Thymus (tissue), 14 donors: ENCODE results near the gene AP2A1. TPM values are rescaled to one million over a fixed set of nuclear protein-coding genes. Genes with fewer than 3 reads are reported as not detected.
"Not testable (repeated sequence)": the region's sequence is repeated elsewhere in the genome, so short reads cannot be mapped to it uniquely, and the experiment has no call there.

Experiments used
- DNase-seq, 9 donors: peaks; one replicate each; pipeline ENCODE4 v3.0.0-alpha.2; 2013; ENCODE audit warnings: low spot score in 9 of 9, low read depth in 6 of 9, missing footprints in 1 of 9
- H3K27ac ChIP-seq, 2 donors: one replicate each; pipeline ENCODE4 v1.5.1; 2013; ENCODE audit warnings: control low read depth in 1 of 2, low read depth in 1 of 2, low read length in 1 of 2, mild to moderate bottlenecking in 1 of 2, moderate library complexity in 1 of 2
- H3K27me3 ChIP-seq, 2 donors: one replicate each; pipeline ENCODE4 v1.5.1; 2013; ENCODE audit warnings: low read length in 1 of 2; ENCODE audit not compliant: control insufficient read depth in 2 of 2, insufficient read depth in 1 of 2
- H3K36me3 ChIP-seq, 2 donors: one replicate each; pipeline ENCODE4 v1.5.1; 2013; ENCODE audit warnings: low read length in 1 of 2, mild to moderate bottlenecking in 1 of 2, moderate library complexity in 1 of 2; ENCODE audit not compliant: control insufficient read depth in 2 of 2, insufficient read depth in 2 of 2
- H3K4me1 ChIP-seq, 2 donors: one replicate each; pipeline ENCODE4 v1.5.1; 2013; ENCODE audit warnings: low read length in 2 of 2; ENCODE audit not compliant: control insufficient read depth in 2 of 2, insufficient read depth in 2 of 2
- H3K4me3 ChIP-seq, 2 donors: one replicate each; pipeline ENCODE4 v1.5.1; 2013; ENCODE audit warnings: low read length in 2 of 2, control low read depth in 1 of 2, mild to moderate bottlenecking in 1 of 2
- H3K9me3 ChIP-seq, 2 donors: one replicate each; pipeline ENCODE4 v1.5.1; 2013; ENCODE audit warnings: low read length in 1 of 2, mild to moderate bottlenecking in 1 of 2; ENCODE audit not compliant: control insufficient read depth in 2 of 2, insufficient read depth in 1 of 2
- WGBS: extraction: QIAGEN DNeasy Blood & Tissue Kit; methylation state at CpG from one replicate; pipeline ENCODE4 v1.1.7; 2013; 5-methylcytosine and 5-hydroxymethylcytosine counted together
- long read RNA-seq, 10 donors: transcript quantifications; one replicate each; lab custom pipeline, GENCODE V29; 2026
- polyA plus RNA-seq: library from polyadenylated mRNA; stranded (reverse); fragments of 200-250 nt; gene quantifications from one replicate; pipeline ENCODE4 v1.2.3, GENCODE V29; 2013
- total RNA-seq: library from RNA; stranded (reverse); fragments of 120-200 nt; gene quantifications from one replicate; pipeline ENCODE4 v1.2.4, GENCODE V29; 2013
- donor health status: healthy.

Gene AP2A1
- total RNA-seq (16.5 TPM), polyA plus RNA-seq (26.5 TPM)
- long read RNA-seq, donor 1, partial matches to known transcripts = 0 of 1 reads
- long read RNA-seq, donor 1, other reads (novel, unspliced or antisense) = 0 of 1 reads
- long read RNA-seq, donor 2, transcript AP2A1-208 (1 exons, 2,238 nt) = major isoform, 19 of 158 reads
- long read RNA-seq, donor 2, transcript AP2A1-201 (23 exons, 3,388 nt) = minor isoform, 10 of 158 reads
- long read RNA-seq, donor 2, partial matches to known transcripts = 128 of 158 reads
- long read RNA-seq, donor 2, other reads (novel, unspliced or antisense) = 0 of 158 reads
- long read RNA-seq, donor 3, transcript AP2A1-208 (1 exons, 2,238 nt) = major isoform, 9 of 173 reads
- long read RNA-seq, donor 3, partial matches to known transcripts = 162 of 173 reads
- long read RNA-seq, donor 3, other reads (novel, unspliced or antisense) = 0 of 173 reads
- long read RNA-seq, donor 4, transcript AP2A1-208 (1 exons, 2,238 nt) = major isoform, 9 of 27 reads
- long read RNA-seq, donor 4, partial matches to known transcripts = 17 of 27 reads
- long read RNA-seq, donor 4, other reads (novel, unspliced or antisense) = 0 of 27 reads
- long read RNA-seq, donor 5, transcript AP2A1-208 (1 exons, 2,238 nt) = major isoform, 24 of 54 reads
- long read RNA-seq, donor 5, transcript AP2A1-201 (23 exons, 3,388 nt) = minor isoform, 5 of 54 reads
- long read RNA-seq, donor 5, partial matches to known transcripts = 23 of 54 reads
- long read RNA-seq, donor 5, other reads (novel, unspliced or antisense) = 0 of 54 reads
- long read RNA-seq, donor 6, transcript AP2A1-208 (1 exons, 2,238 nt) = major isoform, 7 of 10 reads
- long read RNA-seq, donor 6, partial matches to known transcripts = 0 of 10 reads
- long read RNA-seq, donor 6, other reads (novel, unspliced or antisense) = 0 of 10 reads
- long read RNA-seq, donor 7, transcript AP2A1-208 (1 exons, 2,238 nt) = major isoform, 9 of 17 reads
- long read RNA-seq, donor 7, partial matches to known transcripts = 7 of 17 reads
- long read RNA-seq, donor 7, other reads (novel, unspliced or antisense) = 0 of 17 reads
- long read RNA-seq, donor 8, partial matches to known transcripts = 5 of 8 reads
- long read RNA-seq, donor 8, other reads (novel, unspliced or antisense) = 0 of 8 reads
- long read RNA-seq, donor 9, partial matches to known transcripts = 34 of 40 reads
- long read RNA-seq, donor 9, other reads (novel, unspliced or antisense) = 0 of 40 reads
- long read RNA-seq, donor 10, transcript AP2A1-208 (1 exons, 2,238 nt) = major isoform, 7 of 17 reads
- long read RNA-seq, donor 10, partial matches to known transcripts = 8 of 17 reads
- long read RNA-seq, donor 10, other reads (novel, unspliced or antisense) = 0 of 17 reads

DNA sequence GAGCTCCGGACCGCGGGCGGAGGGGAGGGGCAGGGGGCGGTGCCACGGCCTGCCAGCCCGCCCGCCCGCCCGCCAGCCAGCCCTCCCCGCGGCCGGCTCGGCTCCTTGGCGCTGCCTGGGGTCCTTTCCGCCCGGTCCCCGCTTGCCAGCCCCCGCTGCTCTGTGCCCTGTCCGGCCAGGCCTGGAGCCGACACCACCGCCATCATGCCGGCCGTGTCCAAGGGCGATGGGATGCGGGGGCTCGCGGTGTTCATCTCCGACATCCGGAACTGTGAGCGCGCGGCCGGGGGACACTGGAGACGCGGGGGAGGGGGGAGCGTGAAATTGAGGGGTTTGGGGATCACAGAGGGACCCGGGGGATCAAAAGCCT, at the start of gene AP2A1:
AP2A1 (plus strand) TSS at position 72 of the 370 bp plus-strand sequence; CDS start at position 205, 133 bp downstream.
- H3K27me3 ChIP-seq = no peaks in the 10 kb centered on the region
- peak within 1 kb of the TSS; percentile 86 to 91 for H3K4me3 ChIP-seq
- H3K9me3 ChIP-seq = no peaks in the 10 kb centered on the region
- peak within 1 kb of the TSS; percentile 89 to 94 for H3K27ac ChIP-seq
- H3K36me3 ChIP-seq = peaks cover 2 to 3% of the 10 kb centered on the region in 2 donors
- 1% methylated on average over 38 of the region's 38 CpGs for WGBS
- H3K4me1 ChIP-seq = peaks cover 17 to 30% of the 10 kb centered on the region in 2 donors
- DNase-seq = no peak

GRCh38 chr19:49718511-49718910, 48.3 kb upstream of the AP2A1 start:
- no peak overlapping the region for H3K4me3 ChIP-seq
- DNase-seq = no peak
- no peaks in the 10 kb centered on the region for H3K9me3 ChIP-seq
- no peak overlapping the region for H3K27ac ChIP-seq
- no peaks in the 10 kb centered on the region for H3K36me3 ChIP-seq
- H3K4me1 ChIP-seq = peaks cover 0 to 2% of the 10 kb centered on the region in 2 donors
- H3K27me3 ChIP-seq = no peaks in the 10 kb centered on the region
- WGBS = 91% methylated on average over 8 of the region's 8 CpGs

GRCh38 chr19:49718991-49719390, 47.8 kb upstream of the AP2A1 start:
- H3K4me1 ChIP-seq = peaks cover 0 to 2% of the 10 kb centered on the region in 2 donors
- H3K27ac ChIP-seq = no peak overlapping the region
- H3K27me3 ChIP-seq = no peaks in the 10 kb centered on the region
- no peaks in the 10 kb centered on the region for H3K9me3 ChIP-seq
- DNase-seq = no peak
- H3K4me3 ChIP-seq = no peak overlapping the region
- no peaks in the 10 kb centered on the region for H3K36me3 ChIP-seq
- 92% methylated on average over 6 of the region's 6 CpGs for WGBS

GRCh38 chr19:49719420-49719819, 47.4 kb upstream of the AP2A1 start:
- not testable (repeated sequence) for H3K4me1 ChIP-seq, H3K9me3 ChIP-seq, DNase-seq, H3K36me3 ChIP-seq, H3K27me3 ChIP-seq, H3K4me3 ChIP-seq, H3K27ac ChIP-seq
- WGBS = 94% methylated on average over 22 of the region's 22 CpGs

DNA sequence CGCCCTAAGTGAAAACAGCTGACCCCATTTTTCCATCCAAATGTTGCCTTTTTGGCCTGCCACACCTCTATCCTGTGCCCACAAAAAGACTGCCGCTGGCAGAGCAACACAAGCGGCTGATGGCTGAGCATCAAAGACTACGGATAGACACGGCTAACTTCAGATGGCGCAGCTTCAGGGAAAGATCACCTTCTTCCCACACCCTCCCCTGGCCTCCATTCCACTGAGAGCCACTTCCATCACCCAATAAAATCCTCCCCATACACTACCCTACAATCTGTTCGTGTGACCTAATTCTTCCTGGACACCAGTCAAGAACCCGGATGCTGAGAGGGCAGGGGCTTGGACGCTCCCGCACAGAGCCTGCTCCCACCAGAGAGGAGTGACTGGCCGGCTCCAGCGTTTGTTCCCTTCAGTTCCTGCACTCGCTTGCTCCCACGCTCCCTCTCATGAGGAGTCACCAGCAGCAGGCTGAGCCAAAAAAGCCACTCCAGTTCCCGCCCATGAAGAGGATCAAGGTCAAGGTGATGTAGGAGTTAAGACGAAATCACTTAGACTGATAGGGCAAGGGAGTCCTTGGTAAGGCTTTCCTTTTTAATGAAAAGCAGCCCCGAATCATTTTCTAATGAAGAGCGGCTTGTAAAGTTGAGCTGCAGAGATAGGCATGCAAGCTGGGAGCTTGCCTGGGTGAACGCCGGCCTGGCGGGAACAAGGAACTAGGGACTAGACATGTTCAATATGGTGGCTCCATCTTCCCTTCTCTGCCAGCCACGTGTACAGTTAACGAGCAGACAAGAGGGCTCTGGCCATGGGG, 39.4 kb upstream of the AP2A1 start:
- Histone ChIP-seq H3K4me3 (no peak overlapping the region), H3K27me3 (no peaks in the 10 kb centered on the region), H3K9me3 (no peaks in the 10 kb centered on the region), H3K27ac (no peak overlapping the region), H3K4me1 (no peaks in the 10 kb centered on the region), H3K36me3 (no peaks in the 10 kb centered on the region)
- WGBS = 96% methylated on average over 23 of the region's 23 CpGs
- DNase-seq = no peak

GRCh38 chr19:49730166-49730565, 36.6 kb upstream of the AP2A1 start:
- DNase-seq = no peak
- Histone ChIP-seq H3K27me3 (no peaks in the 10 kb centered on the region), H3K36me3 (no peaks in the 10 kb centered on the region), H3K9me3 (no peaks in the 10 kb centered on the region), H3K27ac (no peak overlapping the region), H3K4me3 (no peak overlapping the region), H3K4me1 (no peaks in the 10 kb centered on the region)
- 28% methylated on average over 5 of the region's 5 CpGs for WGBS

DNA sequence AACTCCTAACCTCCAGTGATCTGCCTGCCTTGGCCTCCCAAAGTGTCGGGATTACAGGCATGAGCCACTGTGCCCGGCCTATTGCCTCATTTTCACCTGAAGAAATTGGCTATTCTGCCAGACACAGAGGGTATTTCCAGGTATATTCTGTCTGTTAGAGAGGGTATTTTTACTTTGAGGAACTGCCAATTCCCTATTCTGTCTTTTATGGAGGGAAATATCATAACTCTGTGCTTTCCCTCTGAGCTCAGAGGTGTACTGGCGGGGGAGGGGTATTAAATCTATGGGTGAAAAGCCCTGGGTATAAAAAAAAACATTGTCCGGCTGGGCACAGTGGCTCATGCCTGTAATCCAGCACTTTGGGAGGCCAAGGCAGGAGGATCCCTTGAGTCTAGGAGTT, 28.5 kb upstream of the AP2A1 start:
- no peak for DNase-seq
- 96% methylated on average over 4 of the region's 4 CpGs for WGBS
- Histone ChIP-seq H3K9me3 (no peaks in the 10 kb centered on the region), H3K4me1 (no peaks in the 10 kb centered on the region), H3K36me3 (no peaks in the 10 kb centered on the region), H3K4me3 (no peak overlapping the region), H3K27me3 (no peaks in the 10 kb centered on the region), H3K27ac (no peak overlapping the region)

- Histone ChIP-seq H3K27me3 (no peaks in the 10 kb centered on the region), H3K36me3 (no peaks in the 10 kb centered on the region), H3K4me3 (no peak overlapping the region), H3K27ac (no peak overlapping the region), H3K4me1 (no peaks in the 10 kb centered on the region), H3K9me3 (peaks cover 0 to under 1% of the 10 kb centered on the region in 2 donors)
- 88% methylated on average over 1 of the region's 1 CpG for WGBS
- no peak for DNase-seq
Observed at GRCh38 chr19:49739098-49739497, 27.7 kb upstream of the AP2A1 start.
